Measurements from ENCODE around the gene VCL.

VCL gene

DNA sequence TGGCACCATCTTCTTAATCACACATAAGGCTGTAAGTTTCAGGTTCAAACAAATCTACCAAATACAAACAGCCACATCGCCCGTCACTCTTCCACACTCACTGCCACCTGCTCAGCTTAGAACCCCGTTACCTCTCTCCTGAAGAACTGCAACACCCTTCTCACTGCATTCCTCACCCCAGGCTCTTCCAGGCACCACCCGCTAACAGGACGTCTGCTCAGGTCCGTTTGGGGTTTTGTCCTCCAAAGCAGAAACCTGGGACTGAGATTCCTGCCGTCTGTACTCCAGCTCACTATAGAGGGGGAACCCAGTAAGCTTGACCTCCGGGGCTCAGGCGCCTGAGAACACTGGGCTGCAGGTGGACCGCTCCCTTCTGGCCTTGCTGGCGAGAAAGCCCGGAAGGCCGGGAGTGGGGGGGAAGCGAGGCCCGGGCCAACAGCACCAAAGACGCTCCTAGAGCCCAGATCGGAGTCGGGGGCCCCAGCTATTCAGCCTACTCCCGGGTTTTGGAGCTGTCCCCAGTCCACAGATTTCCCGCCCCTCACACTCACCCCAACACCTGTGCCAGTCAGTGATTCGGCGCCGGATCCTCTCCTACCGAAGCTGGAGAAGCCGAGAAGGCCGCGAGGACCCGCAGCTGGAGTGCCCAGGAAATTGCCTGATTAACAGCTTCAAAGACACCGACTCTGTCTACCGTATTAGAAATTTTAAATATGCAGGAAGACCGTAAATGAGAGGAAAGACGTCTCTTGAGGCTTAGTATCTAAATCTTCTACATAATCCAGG is 152.5 kb downstream of the VCL start, which contains the start of gene AP3M1:
TSS of gene AP3M1 (minus strand) at position 625 of the 786 bp plus-strand sequence. CDS start 12,449 bp downstream, outside the sequence.
- DNase-seq (ENCODE audit: low spot score), result peak; percentile 90
- FAIRE-seq, result no peak

DNA sequence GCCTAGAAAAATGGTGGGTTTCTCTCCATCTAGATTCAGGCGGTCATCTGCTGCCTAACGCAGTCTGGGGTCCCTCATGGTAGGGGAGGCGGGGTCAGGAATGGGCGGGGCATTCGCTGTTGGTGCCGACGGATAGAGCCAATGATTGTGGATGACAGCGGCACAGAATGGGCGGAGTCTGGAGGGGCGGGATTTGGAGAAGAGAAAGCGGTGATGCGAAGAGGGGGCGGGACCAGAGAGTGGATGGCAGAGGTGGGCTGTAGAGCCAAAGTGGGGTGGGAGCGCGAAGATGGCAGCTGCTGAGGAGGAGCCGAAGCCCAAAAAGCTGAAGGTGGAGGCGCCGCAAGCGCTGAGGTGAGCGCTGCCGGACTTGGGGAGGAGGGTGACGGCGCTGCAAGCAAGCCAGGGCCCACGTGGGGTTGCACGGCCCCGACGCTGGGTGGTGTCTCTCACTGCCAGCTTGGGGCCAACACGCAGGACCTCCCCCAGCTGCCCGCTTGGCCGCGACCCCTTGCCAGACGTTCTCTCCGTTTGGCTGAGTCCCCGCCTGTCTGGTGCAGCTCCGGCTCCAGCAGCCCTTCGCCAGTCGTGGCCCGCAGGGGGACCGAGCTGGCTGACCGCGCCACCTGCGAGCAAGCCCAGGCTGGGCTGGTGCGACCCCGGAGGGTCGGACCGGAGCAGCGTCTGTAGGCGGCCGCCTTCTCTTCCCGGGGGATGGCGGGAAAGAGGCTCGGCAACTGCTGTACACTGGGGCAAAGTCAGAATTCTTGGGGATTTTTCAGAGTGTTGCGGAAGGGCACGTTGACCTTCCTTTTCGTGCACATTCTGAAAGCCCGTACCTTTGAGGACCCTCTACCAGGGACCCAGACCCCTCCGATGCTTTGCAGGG is 153.3 kb downstream of the VCL start, which contains the start of gene ADK:
TSS of gene ADK (plus strand) at position 232 of the 889 bp plus-strand sequence. CDS start at position 290, 58 bp downstream.
- peak; percentile 99 for DNase-seq (ENCODE audit: low spot score)
- FAIRE-seq, result peak; percentile 87

DNA sequence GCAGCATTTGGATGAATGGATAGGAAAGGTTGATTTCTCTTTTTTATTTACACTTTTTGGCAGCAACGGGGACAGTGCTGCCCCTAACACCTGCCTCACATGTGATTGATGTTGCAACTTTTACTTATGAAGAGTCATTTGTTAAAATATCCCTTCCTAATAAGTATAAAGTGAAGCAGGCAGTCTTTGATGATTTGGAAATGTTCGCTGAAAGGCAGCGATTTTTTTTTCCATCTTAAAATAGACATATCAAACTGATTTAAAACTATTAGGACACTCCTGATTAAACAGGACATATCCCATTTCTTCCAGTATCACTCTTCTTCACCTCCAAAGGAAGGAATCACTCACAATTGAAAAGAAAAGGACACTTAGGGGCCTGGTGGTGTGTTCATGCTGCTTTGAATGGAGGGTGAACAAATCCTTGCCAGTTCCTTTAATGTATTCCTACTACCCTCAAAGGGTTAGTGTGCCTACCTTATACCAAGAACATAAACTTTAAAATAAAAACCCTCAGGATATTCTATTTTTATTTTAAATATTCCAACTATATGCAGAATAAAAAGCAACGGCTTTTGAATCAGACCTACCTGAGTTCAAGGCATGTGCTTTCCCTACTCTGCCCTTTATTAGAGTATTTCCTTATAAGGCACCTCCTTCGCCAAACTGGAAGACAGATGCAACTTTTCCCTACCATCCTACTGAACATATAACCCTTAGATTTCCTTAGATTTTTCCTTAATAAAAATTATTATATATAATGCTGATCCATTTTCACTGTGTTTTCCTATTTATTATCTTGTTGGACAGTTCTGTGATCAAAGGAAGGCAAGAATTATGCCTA is 154.2 kb downstream of the VCL start:
- DNase-seq (ENCODE audit: low spot score) (peak; percentile 5), FAIRE-seq (no peak)

DNA sequence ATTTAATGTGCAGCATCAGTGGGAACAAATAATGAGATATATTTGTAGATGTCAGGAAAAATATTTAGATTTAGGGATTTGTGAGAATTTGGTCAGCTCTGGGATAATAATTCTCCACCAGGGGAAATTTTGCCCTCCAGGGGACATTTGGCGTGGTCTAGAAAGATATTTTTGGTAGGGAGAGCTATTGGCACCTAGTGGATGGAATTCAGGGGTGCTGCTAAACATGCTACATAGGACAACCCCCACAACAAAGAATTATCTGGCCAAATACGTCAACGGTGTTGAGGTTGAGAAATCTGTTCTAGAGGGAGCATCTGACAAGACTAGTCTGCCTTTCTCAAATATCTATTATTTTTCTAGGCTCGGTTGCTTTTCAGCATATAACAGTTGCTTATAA is 155.2 kb downstream of the VCL start:
- DNase-seq (ENCODE audit: low spot score), result peak; percentile 26
- FAIRE-seq, result no peak

DNA sequence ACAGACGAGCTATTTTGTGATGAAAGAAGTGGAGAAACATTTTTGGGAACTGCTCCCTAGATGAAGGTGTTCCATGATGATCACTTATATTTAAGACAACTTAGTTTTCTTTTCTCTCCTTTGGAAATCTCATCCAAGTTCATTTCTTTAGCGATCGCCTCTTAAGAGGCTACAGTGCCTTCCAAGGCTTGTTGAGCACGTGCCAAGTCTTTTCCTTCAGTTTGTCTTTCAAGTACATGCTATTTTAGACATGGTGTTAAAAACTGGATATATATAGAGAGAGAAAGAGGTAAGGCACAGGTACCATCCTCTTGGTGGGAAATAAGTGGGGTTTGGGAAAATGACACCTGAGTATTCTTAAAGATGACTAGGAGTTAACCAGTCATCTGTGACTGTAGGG is 155.8 kb downstream of the VCL start:
- FAIRE-seq (no peak), DNase-seq (ENCODE audit: low spot score) (no peak)

DNA sequence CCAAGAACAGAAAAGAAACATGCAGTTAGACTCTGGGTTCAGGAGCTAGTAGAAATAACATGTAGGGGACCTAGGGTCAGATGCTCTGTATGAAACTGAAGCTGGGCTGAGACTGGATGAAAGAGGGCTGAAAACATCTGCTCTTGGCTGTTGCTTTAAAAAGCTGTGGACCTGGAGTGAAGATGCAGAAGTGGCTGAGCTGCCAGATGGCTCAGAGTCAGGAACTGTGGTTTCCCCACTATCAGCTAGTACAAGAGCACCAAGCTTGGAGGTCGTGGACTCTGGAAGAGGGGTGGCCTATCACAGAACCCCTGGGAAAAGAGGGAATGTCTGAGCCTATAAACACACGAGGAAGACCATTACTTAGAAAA is 159.0 kb downstream of the VCL start:
- no peak for FAIRE-seq
- no peak for DNase-seq (ENCODE audit: low spot score)

DNA sequence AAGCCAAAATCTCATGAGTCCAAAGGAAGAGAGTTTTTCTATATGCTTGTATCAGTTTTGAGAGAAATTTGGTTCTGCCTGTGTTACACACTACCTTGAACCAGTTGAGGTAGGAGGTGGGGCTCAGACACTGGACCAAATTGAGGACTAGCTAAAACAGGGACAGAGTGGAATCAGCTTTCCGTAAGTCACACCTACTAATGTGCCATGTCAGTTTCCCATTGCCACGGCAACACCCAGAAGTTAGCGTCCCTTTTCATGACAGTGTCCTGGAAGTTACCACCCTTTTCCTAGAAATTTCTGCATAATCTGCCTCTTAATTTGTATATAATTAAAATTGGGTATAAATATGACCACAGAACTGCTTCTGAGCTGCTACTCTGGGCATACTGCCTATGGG is 162.1 kb downstream of the VCL start:
- no peak for DNase-seq (ENCODE audit: low spot score)
- FAIRE-seq, result no peak

DNA sequence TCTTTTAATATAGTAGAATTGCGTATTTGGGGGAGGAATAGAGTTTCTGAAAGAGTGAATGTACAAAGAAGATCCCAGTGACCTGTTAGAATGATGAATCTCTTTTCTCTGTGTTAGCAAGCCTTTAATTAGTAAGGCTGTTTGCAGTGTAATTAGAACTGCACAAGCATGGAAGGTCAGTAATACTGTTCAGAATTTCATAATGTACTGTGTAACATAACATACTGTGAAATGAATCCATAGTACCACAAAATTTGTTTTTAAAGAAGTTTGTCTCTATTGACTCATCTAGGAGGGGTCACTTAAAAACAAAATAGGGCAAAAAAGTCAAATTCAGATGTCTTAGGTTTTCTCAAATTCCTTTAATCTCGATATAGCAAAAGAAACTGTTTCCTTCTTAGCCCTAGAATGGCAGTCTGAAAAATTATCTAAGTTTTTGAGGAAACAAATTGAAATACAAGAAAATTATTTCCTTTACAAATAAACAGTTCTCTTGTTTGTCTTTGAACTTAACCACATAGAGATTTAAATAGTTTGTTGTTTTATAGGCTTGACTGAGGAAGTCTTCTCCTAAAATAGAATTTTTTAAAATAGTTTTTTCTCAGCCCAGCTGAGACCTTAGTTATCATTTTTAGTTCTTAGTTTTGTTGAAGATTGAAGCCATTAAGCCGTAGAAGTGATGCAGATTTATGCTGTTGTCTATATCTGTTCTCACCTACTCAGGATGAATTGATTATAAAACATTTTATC is 165.6 kb downstream of the VCL start:
- DNase-seq (ENCODE audit: low spot score), result no peak
- FAIRE-seq, result no peak

DNA sequence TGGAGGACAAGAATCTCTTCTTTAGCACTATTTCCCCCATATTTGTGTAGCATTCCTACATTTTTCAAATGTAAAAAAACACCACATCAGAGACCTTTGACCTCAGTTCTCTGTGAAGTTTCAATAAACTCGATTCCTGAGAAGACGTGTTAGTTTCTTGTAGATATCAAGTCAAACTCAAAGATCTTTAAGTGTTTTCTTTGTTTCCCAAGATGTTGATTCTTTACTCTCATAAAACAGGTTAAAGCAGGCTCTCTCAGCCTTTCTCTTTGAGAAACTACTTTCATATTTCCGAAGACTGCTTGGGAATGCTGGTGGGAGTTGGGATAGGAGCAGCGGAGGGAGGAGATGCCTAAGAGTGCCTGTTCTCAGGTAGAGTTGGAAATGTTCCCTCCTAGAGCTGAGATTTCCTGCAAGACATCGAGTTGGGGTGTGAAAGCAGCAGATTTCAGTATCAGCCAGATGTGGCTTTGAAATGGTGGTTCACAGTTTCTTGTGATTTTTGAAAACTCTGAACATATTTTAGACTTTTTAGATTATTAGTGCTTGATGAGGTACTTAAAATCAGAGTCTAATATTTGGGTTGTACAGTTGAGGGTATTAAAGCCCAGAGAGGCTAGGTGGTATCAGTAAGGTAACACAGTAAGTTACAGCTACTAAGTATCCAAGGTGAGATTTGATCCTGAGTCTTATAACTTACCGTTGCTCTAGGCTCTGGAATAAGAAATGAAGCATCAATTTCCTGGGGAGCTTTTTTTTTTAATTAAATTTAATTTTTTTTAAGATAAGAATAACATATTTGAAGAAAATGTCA is 167.0 kb downstream of the VCL start:
- no peak for FAIRE-seq
- DNase-seq (ENCODE audit: low spot score), result no peak

DNA sequence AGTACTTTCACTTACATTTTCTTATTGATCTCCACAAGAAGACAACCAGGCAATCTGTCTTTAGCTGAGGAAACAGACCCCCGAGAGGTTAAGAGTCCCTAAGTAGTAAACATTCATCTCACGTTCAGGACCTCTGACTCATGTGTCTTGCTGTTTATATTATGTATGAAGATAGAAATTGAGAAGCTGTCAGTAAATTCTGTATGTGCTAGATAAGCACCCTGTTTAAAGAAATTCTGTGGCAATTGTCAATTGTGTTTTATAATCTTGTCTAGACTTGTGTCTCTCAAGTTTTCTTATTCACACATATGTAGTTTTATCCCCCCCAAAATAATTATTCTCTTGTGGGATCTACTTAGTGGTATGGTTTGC is 167.6 kb downstream of the VCL start:
- no peak for FAIRE-seq
- no peak for DNase-seq (ENCODE audit: low spot score)

DNA sequence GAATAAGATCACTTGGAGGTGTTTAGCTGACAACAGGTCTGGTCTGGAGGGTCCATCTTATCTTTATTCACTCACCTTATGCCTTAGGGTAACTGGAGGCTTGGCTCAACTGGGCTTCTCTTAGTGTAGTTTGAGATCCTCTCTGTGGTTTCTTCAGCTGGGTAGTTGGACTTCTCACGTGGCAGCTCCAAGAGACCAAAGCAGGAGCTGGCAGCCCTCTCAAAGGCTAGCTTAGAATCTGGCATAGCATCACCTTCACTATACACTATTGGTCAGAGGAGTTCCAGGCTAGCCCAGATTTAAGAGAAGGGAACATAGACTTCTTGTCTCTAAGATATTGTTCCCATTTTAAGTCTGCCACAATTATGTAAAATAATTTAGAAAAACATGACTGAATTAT is 169.5 kb downstream of the VCL start:
- no peak for DNase-seq (ENCODE audit: low spot score)
- FAIRE-seq, result no peak

All from urothelium cell line (cell line).